Smooth muscle cell of the brain vasculature (primary cell): Measurements from ENCODE around the gene GSTM2.

Source experiments
- DNase-seq: peaks from one replicate; pipeline ENCODE4 v3.0.0-alpha.2; 2012; ENCODE audit warnings: low read depth, low spot score

GSTM2 gene

GRCh38 chr1:109714661-109715372, 47.0 kb downstream of the GSTM2 start:
- no peak for DNase-seq

- no peak for DNase-seq
Measured at GRCh38 chr1:109716121-109716520, 48.3 kb downstream of the GSTM2 start.

- no peak for DNase-seq
Measured at GRCh38 chr1:109716570-109717090, 48.8 kb downstream of the GSTM2 start.

- no peak for DNase-seq
Measured at GRCh38 chr1:109717729-109718128, 49.9 kb downstream of the GSTM2 start.

- DNase-seq, result no peak
Measured at GRCh38 chr1:109718495-109718894, 50.6 kb downstream of the GSTM2 start.

- DNase-seq, result no peak
Measured at GRCh38 chr1:109719337-109719837, 51.5 kb downstream of the GSTM2 start.

- no peak for DNase-seq
Measured at GRCh38 chr1:109721042-109721441, 53.2 kb downstream of the GSTM2 start.

- no peak for DNase-seq
Measured at GRCh38 chr1:109721971-109722370, 54.1 kb downstream of the GSTM2 start.

- no peak for DNase-seq
Measured at GRCh38 chr1:109722908-109723691, 55.2 kb downstream of the GSTM2 start.
